NCI-H1417 treated with DMSO at 0.1 percent for 48 hours (cell line): ENCODE measurements around the gene BAHCC1.

Experiments used
- DNase-seq: peaks from one replicate; lab custom pipeline; 2025; lab: John Stamatoyannopoulos, UW

The BAHCC1 gene

GRCh38 chr17:81443269-81443668, 48.0 kb downstream of the BAHCC1 start:
- no peak for DNase-seq

- no peak for DNase-seq
Observed at GRCh38 chr17:81444610-81445339, 49.5 kb downstream of the BAHCC1 start.

- DNase-seq, result no peak
Observed at GRCh38 chr17:81445642-81446503, 50.6 kb downstream of the BAHCC1 start.

GRCh38 chr17:81447331-81447933, 52.2 kb downstream of the BAHCC1 start:
- no peak for DNase-seq

DNA sequence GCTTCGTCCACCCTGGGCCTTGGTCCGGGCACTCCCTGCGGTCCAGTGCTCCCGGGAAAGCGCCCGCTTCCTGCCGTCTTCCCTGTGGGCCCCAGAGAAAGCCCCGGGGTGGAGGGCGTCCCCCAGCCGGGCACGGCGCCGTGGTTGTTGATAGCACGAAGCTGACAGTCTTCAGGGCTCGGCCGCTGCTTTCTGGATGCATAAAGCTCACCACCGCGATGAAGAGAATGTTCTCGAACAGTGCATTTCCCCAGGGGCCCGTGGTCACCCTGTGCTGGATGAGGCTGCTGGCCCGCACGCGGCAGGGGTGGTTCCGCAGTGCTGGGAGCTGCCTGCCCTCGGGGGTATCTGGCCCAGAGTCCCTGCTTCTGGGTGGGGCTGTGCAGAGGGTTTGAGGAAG, 53.2 kb downstream of the BAHCC1 start:
- no peak for DNase-seq

GRCh38 chr17:81448950-81449349, 53.7 kb downstream of the BAHCC1 start:
- DNase-seq, result no peak

DNA sequence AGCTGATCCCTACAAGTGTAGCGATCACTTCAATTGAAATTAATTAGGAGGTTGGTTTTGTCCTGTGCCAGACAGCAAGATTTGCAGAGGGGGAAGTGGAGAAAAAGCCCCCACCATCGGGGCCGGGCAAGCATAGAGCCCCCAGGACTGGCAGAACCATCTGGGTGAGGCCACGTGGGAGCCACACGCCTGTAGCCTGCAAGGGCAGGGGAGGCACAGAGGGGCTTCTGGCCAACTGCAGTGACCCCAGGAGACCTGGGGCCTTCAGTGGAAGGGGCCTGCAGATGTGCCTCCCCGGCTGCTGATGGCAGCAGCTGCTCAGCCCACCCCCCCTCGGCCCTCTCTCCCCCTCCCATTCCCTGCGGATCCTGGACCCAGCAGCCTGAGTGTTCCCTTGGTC, 54.1 kb downstream of the BAHCC1 start:
- DNase-seq, result no peak

- no peak for DNase-seq
Observed at GRCh38 chr17:81451823-81452222, 56.6 kb downstream of the BAHCC1 start.

- no peak for DNase-seq
Observed at GRCh38 chr17:81452551-81452950, 57.3 kb downstream of the BAHCC1 start.

DNA sequence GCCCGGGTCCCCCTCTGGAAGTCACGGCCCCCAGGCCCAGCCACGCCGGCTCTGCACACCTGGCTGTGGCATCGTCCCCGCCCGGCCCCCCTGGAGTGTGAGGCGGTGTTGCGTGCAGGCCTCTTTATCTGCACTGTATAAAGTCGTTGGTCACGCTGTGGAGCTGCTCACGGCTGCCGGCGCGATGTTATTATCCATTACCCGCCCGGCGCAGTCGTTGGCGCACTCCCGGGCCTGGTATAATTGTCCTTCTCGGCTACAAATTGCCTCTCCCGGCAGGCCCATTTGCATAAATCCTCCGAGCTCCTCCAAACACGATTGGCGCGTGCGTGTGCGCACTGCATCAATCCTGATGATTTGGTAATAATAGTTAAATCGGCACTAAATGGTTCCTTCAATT, 57.8 kb downstream of the BAHCC1 start:
- peak; percentile 57 for DNase-seq

DNA sequence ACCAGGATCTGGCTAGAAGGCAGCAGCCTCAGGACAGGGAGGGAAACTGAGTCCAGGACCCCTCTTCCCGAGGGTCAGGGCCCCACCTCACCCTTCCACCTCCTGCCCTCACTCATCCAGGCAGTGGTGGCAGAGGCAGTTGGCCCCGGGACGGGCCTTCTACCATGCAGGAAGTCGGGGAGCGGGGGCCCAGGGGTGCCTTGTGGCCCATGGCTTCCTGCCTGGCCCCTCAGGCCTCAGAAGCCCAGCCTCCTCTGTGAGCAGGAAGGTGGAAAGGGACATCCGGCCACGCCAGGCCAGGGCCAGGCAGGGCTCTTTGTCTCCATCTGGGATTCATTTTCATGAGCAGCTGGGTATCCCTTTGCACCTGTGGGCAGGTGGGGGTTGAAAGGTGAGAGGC, 58.5 kb downstream of the BAHCC1 start:
- no peak for DNase-seq

DNA sequence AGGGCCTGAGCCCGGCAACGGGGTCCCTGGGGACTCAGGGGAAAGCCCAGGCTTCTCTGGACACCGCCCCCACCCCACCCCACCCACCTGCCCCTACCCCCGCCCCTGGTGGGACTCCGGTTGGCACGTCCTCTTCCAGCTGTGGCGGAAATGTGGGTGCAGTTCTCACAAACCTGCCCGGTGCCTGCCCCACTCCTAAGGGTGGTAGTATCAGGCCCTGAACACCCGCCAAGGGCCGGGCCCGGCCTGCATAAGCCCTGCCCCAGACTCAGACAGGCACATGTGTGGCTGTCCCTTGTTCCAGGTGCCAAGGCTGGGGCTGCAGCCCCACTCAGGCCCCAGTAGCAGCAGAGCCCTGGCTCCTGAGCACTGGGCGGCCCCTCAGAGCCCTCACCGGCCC, 59.2 kb downstream of the BAHCC1 start:
- no peak for DNase-seq

DNA sequence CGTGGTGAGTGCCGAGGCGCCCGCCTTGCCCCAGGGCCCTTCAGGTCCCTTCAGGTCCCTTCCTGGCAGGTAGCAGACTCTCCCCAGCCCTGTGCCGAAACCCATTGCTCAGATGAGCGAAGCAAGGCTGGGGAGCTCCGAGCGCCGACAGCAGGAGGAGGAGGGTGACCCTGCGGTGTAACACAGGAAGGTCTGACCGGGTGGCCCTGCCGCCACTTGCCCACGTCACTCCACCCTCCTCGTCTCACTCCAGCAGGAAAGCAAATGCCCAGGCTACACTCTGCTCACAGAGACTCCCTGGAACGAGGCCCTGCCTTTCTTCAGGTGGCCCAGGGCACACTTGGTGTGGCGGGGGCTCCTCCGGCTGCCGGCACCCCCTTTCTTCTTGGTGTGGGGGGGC, 60.1 kb downstream of the BAHCC1 start:
- DNase-seq, result no peak

- no peak for DNase-seq
Observed at GRCh38 chr17:81456091-81456490, 60.8 kb downstream of the BAHCC1 start.

DNA sequence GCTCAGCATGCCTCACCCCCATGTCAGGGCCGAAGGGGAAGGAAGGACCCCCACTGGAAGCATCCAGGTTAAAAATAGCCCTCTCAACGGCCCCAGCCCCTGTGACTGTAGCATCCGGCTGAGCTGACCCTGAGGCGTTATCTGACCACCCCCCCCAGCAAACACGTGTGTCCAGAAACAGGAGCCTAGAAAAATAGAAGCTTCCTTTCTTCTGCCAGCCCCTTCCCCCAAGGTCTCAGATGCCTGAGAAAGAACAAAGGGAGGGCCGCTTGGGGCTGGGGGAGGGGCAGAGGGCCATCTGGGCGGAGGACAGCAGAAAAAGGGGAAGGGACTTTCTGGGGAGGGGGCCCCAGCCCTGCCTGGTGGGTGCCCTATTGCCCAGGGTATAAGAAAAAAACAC, 61.5 kb downstream of the BAHCC1 start:
- no peak for DNase-seq

DNA sequence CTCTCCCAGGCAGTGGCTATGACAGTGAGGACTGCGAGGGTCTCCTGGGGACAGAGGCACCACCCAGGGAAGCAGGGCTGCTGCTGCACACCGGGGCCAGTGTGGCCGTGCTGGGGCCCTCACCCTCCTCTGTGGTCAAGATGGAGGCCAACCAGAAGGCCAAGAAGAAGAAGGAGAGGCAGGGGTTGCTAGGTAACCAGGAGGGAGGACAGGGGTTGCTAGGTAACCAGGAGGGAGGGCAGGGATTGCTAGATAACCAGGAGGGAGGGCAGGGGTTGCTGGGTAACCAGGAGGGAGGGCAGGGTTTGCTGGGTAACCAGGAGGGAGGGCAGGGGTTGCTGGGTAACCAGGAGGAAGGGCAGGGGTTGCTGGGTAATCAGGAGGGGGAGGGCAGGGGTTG, 62.1 kb downstream of the BAHCC1 start:
- DNase-seq, result no peak

- DNase-seq, result no peak
Observed at GRCh38 chr17:81457917-81458555, 62.8 kb downstream of the BAHCC1 start.

- DNase-seq, result no peak
Observed at GRCh38 chr17:81458628-81459027, 63.4 kb downstream of the BAHCC1 start.

GRCh38 chr17:81459224-81459623, 64.0 kb downstream of the BAHCC1 start:
- DNase-seq, result no peak

GRCh38 chr17:81459864-81460263, 64.6 kb downstream of the BAHCC1 start:
- no peak for DNase-seq

- no peak for DNase-seq
Observed at GRCh38 chr17:81460856-81461460, 65.7 kb downstream of the BAHCC1 start.
